ENCODE results near the gene GAS2L1. TPM values are rescaled to one million over a fixed set of nuclear protein-coding genes. Genes with fewer than 3 reads are reported as not detected.

GAS2L1 gene
- total RNA-seq, 4 donors from 2014 or later = 58.0 to 75.0 (median 67.8) TPM

GRCh38 chr22:29315286-29316140, 9.1 kb downstream of the GAS2L1 start, which contains the start of gene RASL10A:
Gene RASL10A, minus strand, starts transcription at chr22:29315697. Its CDS starts 451 bp downstream, at chr22:29315246.
- H3K4me3 ChIP-seq (ENCODE audit: low read depth, poor library complexity, severe bottlenecking) = peak within 1 kb of the TSS; percentile 32
- no peak for DNase-seq (ENCODE audit: low spot score in 2 of 2)
- intact Hi-C loops (cut with DNase I; ENCODE audit: low total_unique reads) = no loop called here
- 13 to 23% methylated on average over 40 to 45 of the region's 103 CpGs for WGBS, 2 donors
- no peak for TF ChIP-seq CTCF (IDR thresholded peaks at IDR 0.05)

GRCh38 chr22:29316141-29316828, 9.8 kb downstream of the GAS2L1 start:
- no peak for DNase-seq (ENCODE audit: low spot score in 2 of 2)
- 72 to 78% methylated on average over 16 to 17 of the region's 18 CpGs for WGBS, 2 donors
- no peak overlapping the region for H3K4me3 ChIP-seq (ENCODE audit: low read depth, poor library complexity, severe bottlenecking)
- intact Hi-C loops (cut with DNase I; ENCODE audit: low total_unique reads) = no loop called here
- TF ChIP-seq POLR2A (IDR thresholded peaks at IDR 0.05) = no peak
- TF ChIP-seq CTCF (IDR thresholded peaks at IDR 0.05) = no peak

- DNase-seq (ENCODE audit: low spot score in 2 of 2) = no peak
- H3K4me3 ChIP-seq (ENCODE audit: low read depth, poor library complexity, severe bottlenecking) = no peak overlapping the region
- TF ChIP-seq CTCF (IDR thresholded peaks at IDR 0.05) = no peak
- no peak for TF ChIP-seq POLR2A (IDR thresholded peaks at IDR 0.05)
- intact Hi-C loops (cut with DNase I; ENCODE audit: low total_unique reads) = no loop called here
- 93 to 94% methylated on average over 14 to 18 of the region's 18 CpGs for WGBS, 2 donors
These were observed 11.5 kb downstream of the GAS2L1 start for GRCh38 chr22:29317827-29318454.

- no peak overlapping the region for H3K4me3 ChIP-seq (ENCODE audit: low read depth, poor library complexity, severe bottlenecking)
- DNase-seq (ENCODE audit: low spot score in 2 of 2) = no peak
- intact Hi-C loops (cut with DNase I; ENCODE audit: low total_unique reads) = no loop called here
- 86 to 92% methylated on average over 2 of the region's 2 CpGs for WGBS, 2 donors
- TF ChIP-seq POLR2A (IDR thresholded peaks at IDR 0.05) = no peak
- no peak for TF ChIP-seq CTCF (IDR thresholded peaks at IDR 0.05)
These were observed 12.6 kb downstream of the GAS2L1 start for GRCh38 chr22:29319072-29319471.

- no peak for DNase-seq (ENCODE audit: low spot score in 2 of 2)
These were observed 14.1 kb downstream of the GAS2L1 start for GRCh38 chr22:29320546-29320945.

More at GRCh38 chr22:29320546-29320945, 14.1 kb downstream of the GAS2L1 start:
- WGBS, 2 donors = 52 to 74% methylated on average over 1 of the region's 1 CpG
- H3K4me3 ChIP-seq (ENCODE audit: low read depth, poor library complexity, severe bottlenecking) = no peak overlapping the region
- TF ChIP-seq POLR2A (IDR thresholded peaks at IDR 0.05) (no peak), CTCF (IDR thresholded peaks at IDR 0.05) (no peak)
- intact Hi-C loops (cut with DNase I; ENCODE audit: low total_unique reads) = no loop called here
